Measurements from ENCODE around the gene MROH2A.

Gene MROH2A

DNA sequence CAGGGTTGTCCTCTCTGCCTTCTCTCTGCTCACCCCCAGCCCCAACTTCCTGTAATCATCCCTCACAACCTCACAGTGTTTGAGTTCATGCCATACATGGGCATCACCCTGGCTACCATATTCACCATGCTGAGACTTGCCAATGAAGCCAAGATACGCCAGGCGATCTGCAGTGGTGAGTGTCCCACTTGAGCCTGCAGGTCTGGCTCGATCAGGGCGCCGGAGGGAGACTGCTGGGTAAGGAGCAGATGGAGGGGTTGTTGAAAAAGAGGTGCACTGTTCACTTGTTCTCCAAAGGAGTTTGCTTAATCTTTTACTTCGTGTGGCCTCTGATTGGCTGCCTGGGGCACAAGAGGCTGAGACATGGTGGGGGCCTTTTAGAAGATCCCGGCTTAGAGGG, 14.6 kb downstream of the MROH2A start (continued):
- TF ChIP-seq ZNF394 (tag by site-specific recombination; IDR thresholded peaks at IDR 0.05; ENCODE audit: borderline replicate concordance) (no peak), ZBTB8A (tag by site-specific recombination; IDR thresholded peaks at IDR 0.05) (no peak), GLI4 (tag by site-specific recombination; IDR thresholded peaks at IDR 0.05) (no peak), YY1 (tag by site-specific recombination; IDR thresholded peaks at IDR 0.05) (no peak), SALL2 (tag by site-specific recombination; IDR thresholded peaks at IDR 0.05; ENCODE audit: borderline replicate concordance) (no peak)
- TF ChIP-seq, protein P1, sequence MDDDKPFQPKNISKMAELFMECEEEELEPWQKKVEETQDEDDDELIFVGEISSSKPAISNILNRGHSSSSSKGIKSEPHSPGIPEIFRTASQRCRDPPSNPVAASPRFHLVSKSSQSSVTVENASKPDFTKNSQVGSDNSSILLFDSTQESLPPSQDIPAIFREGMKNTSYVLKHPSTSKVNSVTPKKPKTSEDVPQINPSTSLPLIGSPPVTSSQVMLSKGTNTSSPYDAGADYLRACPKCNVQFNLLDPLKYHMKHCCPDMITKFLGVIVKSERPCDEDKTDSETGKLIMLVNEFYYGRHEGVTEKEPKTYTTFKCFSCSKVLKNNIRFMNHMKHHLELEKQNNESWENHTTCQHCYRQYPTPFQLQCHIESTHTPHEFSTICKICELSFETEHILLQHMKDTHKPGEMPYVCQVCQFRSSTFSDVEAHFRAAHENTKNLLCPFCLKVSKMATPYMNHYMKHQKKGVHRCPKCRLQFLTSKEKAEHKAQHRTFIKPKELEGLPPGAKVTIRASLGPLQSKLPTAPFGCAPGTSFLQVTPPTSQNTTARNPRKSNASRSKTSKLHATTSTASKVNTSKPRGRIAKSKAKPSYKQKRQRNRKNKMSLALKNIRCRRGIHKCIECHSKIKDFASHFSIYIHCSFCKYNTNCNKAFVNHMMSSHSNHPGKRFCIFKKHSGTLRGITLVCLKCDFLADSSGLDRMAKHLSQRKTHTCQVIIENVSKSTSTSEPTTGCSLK (tag by site-specific recombination; IDR thresholded peaks at IDR 0.05) = no peak
- TF ChIP-seq, protein P2, sequence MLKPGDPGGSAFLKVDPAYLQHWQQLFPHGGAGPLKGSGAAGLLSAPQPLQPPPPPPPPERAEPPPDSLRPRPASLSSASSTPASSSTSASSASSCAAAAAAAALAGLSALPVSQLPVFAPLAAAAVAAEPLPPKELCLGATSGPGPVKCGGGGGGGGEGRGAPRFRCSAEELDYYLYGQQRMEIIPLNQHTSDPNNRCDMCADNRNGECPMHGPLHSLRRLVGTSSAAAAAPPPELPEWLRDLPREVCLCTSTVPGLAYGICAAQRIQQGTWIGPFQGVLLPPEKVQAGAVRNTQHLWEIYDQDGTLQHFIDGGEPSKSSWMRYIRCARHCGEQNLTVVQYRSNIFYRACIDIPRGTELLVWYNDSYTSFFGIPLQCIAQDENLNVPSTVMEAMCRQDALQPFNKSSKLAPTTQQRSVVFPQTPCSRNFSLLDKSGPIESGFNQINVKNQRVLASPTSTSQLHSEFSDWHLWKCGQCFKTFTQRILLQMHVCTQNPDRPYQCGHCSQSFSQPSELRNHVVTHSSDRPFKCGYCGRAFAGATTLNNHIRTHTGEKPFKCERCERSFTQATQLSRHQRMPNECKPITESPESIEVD (tag by site-specific recombination; IDR thresholded peaks at IDR 0.05) = no peak

DNA sequence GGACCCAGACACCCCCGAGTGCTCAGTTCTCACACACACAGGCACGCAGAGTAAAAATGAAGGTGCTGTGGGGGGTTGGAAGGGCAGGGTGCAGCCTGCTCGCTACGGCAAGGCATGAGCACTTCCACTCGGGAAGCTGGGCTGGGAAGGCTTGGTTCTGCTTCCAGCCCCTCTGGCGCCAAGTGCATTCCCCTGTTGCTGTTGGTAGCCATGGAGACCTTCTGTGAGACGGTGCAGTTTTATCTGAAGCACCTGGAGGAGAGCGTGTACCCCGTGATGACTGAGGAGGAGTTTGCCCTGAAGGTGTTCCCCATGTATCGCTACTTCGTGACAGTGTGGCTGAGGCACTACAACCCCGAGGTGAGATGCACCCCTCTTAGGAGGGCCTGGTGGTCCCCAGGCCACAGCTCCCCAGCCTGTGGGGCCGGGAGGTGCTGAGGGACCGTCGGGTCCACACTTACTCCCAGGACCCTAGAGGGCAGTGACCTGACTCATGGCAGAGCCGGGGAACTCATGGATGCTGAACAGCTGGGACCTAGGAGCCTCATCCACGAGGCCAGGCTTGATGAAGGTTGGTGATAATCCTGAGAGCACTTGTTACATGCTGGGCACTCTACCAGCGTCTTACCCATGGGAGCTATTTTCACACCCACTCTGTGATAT, 15.5 kb downstream of the MROH2A start:
- Histone ChIP-seq H3K4me3 (ENCODE audit: low read depth, low read length) (no peak overlapping the region), H3K36me3 (ENCODE audit: control insufficient read depth in 2 of 2, insufficient read depth in 1 of 2, low read length in 2 of 2) (no peaks in the 10 kb centered on the region), H3K27ac (ENCODE audit: extremely low read depth, low read depth, low read length) (no peak overlapping the region), H3K9me3 (ENCODE audit: control insufficient read depth, insufficient read depth, low read depth, low read length) (no peaks in the 10 kb centered on the region), H3K4me1 (ENCODE audit: control insufficient read depth, insufficient read depth, low read length) (no peaks in the 10 kb centered on the region)
- POLR2A ChIA-PET = no interaction called here
- CTCF ChIA-PET = interaction anchor here (1.0 kb wide), 1 partner anchor 64 kb away, joined by 3 read pairs; no protein-coding TSS in a partner anchor
- TF ChIP-seq, protein P3, sequence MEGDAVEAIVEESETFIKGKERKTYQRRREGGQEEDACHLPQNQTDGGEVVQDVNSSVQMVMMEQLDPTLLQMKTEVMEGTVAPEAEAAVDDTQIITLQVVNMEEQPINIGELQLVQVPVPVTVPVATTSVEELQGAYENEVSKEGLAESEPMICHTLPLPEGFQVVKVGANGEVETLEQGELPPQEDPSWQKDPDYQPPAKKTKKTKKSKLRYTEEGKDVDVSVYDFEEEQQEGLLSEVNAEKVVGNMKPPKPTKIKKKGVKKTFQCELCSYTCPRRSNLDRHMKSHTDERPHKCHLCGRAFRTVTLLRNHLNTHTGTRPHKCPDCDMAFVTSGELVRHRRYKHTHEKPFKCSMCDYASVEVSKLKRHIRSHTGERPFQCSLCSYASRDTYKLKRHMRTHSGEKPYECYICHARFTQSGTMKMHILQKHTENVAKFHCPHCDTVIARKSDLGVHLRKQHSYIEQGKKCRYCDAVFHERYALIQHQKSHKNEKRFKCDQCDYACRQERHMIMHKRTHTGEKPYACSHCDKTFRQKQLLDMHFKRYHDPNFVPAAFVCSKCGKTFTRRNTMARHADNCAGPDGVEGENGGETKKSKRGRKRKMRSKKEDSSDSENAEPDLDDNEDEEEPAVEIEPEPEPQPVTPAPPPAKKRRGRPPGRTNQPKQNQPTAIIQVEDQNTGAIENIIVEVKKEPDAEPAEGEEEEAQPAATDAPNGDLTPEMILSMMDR (tag by site-specific recombination; IDR thresholded peaks at IDR 0.05) = no peak
- no peak for TF ChIP-seq ZNF610 (tag by site-specific recombination; IDR thresholded peaks at IDR 0.05; ENCODE audit: borderline replicate concordance)
- no peak for TF ChIP-seq ZNF549 (tag by site-specific recombination; IDR thresholded peaks at IDR 0.05)
- no peak for TF ChIP-seq KLF16 (tag by site-specific recombination; IDR thresholded peaks at IDR 0.05)
- no peak for TF ChIP-seq ZNF175 (tag by site-specific recombination; IDR thresholded peaks at IDR 0.05)
- TF ChIP-seq, protein P4, sequence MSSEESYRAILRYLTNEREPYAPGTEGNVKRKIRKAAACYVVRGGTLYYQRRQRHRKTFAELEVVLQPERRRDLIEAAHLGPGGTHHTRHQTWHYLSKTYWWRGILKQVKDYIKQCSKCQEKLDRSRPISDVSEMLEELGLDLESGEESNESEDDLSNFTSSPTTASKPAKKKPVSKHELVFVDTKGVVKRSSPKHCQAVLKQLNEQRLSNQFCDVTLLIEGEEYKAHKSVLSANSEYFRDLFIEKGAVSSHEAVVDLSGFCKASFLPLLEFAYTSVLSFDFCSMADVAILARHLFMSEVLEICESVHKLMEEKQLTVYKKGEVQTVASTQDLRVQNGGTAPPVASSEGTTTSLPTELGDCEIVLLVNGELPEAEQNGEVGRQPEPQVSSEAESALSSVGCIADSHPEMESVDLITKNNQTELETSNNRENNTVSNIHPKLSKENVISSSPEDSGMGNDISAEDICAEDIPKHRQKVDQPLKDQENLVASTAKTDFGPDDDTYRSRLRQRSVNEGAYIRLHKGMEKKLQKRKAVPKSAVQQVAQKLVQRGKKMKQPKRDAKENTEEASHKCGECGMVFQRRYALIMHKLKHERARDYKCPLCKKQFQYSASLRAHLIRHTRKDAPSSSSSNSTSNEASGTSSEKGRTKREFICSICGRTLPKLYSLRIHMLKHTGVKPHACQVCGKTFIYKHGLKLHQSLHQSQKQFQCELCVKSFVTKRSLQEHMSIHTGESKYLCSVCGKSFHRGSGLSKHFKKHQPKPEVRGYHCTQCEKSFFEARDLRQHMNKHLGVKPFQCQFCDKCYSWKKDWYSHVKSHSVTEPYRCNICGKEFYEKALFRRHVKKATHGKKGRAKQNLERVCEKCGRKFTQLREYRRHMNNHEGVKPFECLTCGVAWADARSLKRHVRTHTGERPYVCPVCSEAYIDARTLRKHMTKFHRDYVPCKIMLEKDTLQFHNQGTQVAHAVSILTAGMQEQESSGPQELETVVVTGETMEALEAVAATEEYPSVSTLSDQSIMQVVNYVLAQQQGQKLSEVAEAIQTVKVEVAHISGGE (tag by site-specific recombination; conservative IDR thresholded peaks at IDR 0.05; ENCODE audit: low read depth) = no peak
- no peak for TF ChIP-seq ZNF341 (tag by site-specific recombination; IDR thresholded peaks at IDR 0.05; ENCODE audit: low read depth)
- no peak for TF ChIP-seq TCF7L2 (IDR thresholded peaks at IDR 0.05; ENCODE audit: borderline replicate concordance, low read depth, low read length)
- no peak for TF ChIP-seq ZSCAN16 (tag by site-specific recombination; IDR thresholded peaks at IDR 0.05)
- TF ChIP-seq, protein P5, sequence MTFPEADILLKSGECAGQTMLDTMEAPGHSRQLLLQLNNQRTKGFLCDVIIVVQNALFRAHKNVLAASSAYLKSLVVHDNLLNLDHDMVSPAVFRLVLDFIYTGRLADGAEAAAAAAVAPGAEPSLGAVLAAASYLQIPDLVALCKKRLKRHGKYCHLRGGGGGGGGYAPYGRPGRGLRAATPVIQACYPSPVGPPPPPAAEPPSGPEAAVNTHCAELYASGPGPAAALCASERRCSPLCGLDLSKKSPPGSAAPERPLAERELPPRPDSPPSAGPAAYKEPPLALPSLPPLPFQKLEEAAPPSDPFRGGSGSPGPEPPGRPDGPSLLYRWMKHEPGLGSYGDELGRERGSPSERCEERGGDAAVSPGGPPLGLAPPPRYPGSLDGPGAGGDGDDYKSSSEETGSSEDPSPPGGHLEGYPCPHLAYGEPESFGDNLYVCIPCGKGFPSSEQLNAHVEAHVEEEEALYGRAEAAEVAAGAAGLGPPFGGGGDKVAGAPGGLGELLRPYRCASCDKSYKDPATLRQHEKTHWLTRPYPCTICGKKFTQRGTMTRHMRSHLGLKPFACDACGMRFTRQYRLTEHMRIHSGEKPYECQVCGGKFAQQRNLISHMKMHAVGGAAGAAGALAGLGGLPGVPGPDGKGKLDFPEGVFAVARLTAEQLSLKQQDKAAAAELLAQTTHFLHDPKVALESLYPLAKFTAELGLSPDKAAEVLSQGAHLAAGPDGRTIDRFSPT (tag by site-specific recombination; IDR thresholded peaks at IDR 0.05) = no peak
- TF ChIP-seq, protein P6, sequence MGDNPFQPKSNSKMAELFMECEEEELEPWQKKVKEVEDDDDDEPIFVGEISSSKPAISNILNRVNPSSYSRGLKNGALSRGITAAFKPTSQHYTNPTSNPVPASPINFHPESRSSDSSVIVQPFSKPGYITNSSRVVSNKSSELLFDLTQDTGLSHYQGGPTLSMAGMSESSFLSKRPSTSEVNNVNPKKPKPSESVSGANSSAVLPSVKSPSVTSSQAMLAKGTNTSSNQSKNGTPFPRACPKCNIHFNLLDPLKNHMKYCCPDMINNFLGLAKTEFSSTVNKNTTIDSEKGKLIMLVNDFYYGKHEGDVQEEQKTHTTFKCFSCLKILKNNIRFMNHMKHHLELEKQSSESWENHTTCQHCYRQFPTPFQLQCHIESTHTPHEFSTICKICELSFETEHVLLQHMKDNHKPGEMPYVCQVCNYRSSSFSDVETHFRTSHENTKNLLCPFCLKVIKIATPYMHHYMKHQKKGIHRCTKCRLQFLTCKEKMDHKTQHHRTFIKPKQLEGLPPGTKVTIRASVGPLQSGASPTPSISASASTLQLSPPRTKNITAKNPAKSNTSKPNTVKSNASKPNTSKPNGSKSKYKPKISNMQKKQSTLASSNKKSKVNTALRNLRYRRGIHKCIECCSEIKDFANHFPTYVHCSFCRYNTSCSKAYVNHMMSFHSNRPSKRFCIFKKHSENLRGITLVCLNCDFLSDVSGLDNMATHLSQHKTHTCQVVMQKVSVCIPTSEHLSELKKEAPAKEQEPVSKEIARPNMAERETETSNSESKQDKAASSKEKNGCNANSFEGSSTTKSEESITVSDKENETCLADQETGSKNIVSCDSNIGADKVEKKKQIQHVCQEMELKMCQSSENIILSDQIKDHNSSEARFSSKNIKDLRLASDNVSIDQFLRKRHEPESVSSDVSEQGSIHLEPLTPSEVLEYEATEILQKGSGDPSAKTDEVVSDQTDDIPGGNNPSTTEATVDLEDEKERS (tag by site-specific recombination; IDR thresholded peaks at IDR 0.05) = no peak
- no peak for TF ChIP-seq ZNF132 (tag by site-specific recombination; IDR thresholded peaks at IDR 0.05; ENCODE audit: borderline replicate concordance)
- TF ChIP-seq ZXDB (tag by site-specific recombination; IDR thresholded peaks at IDR 0.05) = no peak
- no peak for TF ChIP-seq ZFP3 (tag by site-specific recombination; IDR thresholded peaks at IDR 0.05; ENCODE audit: low read depth)

Data from HEK293 (cell line).